Neural cell (in vitro differentiated cells): ENCODE data around the gene COPS8. TPM values are rescaled to one million over a fixed set of nuclear protein-coding genes. Genes with fewer than 3 reads are reported as not detected.

ENCODE experiments used
- H2AFZ ChIP-seq: fragments of 200-600, 300-800 bp; sonication (generic), shearing (Covaris generic); 2 replicates; pipeline ENCODE4 v1.6.0; 2014; ENCODE audit warnings: low read depth, mild to moderate bottlenecking, antibody characterized with exemption, low read length, moderate library complexity
- H3F3A ChIP-seq: fragments of 200-600 bp; shearing (Covaris generic); 2 replicates; pipeline ENCODE4 v1.6.1; 2016; ENCODE audit warnings: mild to moderate bottlenecking, moderate library complexity, mixed read lengths, antibody characterized with exemption, low read length; ENCODE audit not compliant: insufficient read depth, poor library complexity, severe bottlenecking
- H3K27ac ChIP-seq: fragments of 200-600, 300-800 bp; sonication (generic), shearing (Covaris generic); 2 replicates; pipeline ENCODE4 v1.5.1; 2014; ENCODE audit warnings: mild to moderate bottlenecking, low read length, moderate library complexity
- H3K27me3 ChIP-seq: fragments of 300-800, 200-600 bp; sonication (generic), shearing (Covaris generic); 2 replicates; pipeline ENCODE4 v1.6.0; 2014; ENCODE audit warnings: mild to moderate bottlenecking, low read depth, low read length, moderate library complexity; ENCODE audit not compliant: insufficient read depth
- H3K36me3 ChIP-seq: fragments of 300-800, 200-600 bp; sonication (generic), shearing (Covaris generic); 2 replicates; pipeline ENCODE4 v1.5.1; 2014; ENCODE audit warnings: mild to moderate bottlenecking, antibody characterized with exemption, low read length, moderate library complexity; ENCODE audit not compliant: insufficient read depth
- H3K4me2 ChIP-seq: fragments of 300-800, 200-600 bp; sonication (generic), shearing (Covaris generic); 2 replicates; pipeline ENCODE4 v1.6.0; 2014; ENCODE audit warnings: mild to moderate bottlenecking, low read length
- H3K4me3 ChIP-seq: fragments of 300-800, 200-600 bp; sonication (generic), shearing (Covaris generic); 2 replicates; pipeline ENCODE4 v1.5.1; 2014; ENCODE audit warnings: mild to moderate bottlenecking, low read length, moderate library complexity
- H3K79me2 ChIP-seq: fragments of 200-600 bp; shearing (Covaris generic); replicated peaks from 2 replicates; pipeline ENCODE4 v1.6.0; 2014; ENCODE audit warnings: mild to moderate bottlenecking, low read length, moderate library complexity; ENCODE audit not compliant: insufficient read depth
- H3K9ac ChIP-seq: fragments of 300-800, 200-600 bp; sonication (generic), shearing (Covaris generic); 2 replicates; pipeline ENCODE4 v1.6.1; 2016; ENCODE audit warnings: mild to moderate bottlenecking, low read length, mixed read lengths
- H3K9me2 ChIP-seq: fragments of 200-600 bp; shearing (Covaris generic); 2 replicates; pipeline ENCODE4 v1.6.1; 2016; ENCODE audit warnings: mild to moderate bottlenecking, low read length, mixed read lengths; ENCODE audit not compliant: insufficient read depth
- H3K9me3 ChIP-seq: fragments of 200-600, 300-800 bp; sonication (generic), shearing (Covaris generic); 2 replicates; pipeline ENCODE4 v1.6.1; 2016; ENCODE audit warnings: mild to moderate bottlenecking, mixed run types, low read length, moderate library complexity, mixed read lengths
- H4K20me1 ChIP-seq: fragments of 200-600 bp; shearing (Covaris generic); 2 replicates; pipeline ENCODE4 v1.6.1; 2016; ENCODE audit warnings: mild to moderate bottlenecking, mixed run types; ENCODE audit not compliant: insufficient read depth
- EP300 ChIP-seq: fragments of 450-650 bp; conservative IDR thresholded peaks from 2 replicates; pipeline ENCODE4 v1.6.1; 2014; ENCODE audit warnings: antibody characterized with exemption, mild to moderate bottlenecking, moderate library complexity; ENCODE audit not compliant: poor library complexity, severe bottlenecking
- EZH2 ChIP-seq: fragments of 200-600, 300-800 bp; shearing (Covaris generic), sonication (generic); IDR thresholded peaks from 2 replicates; pipeline ENCODE4 v1.6.1; 2014; ENCODE audit warnings: antibody characterized with exemption, low read length, borderline replicate concordance, mild to moderate bottlenecking; ENCODE audit not compliant: insufficient read depth, poor library complexity, severe bottlenecking
- MXI1 ChIP-seq: fragments of 450-650 bp; conservative IDR thresholded peaks from 2 replicates; pipeline ENCODE4 v1.6.1; 2014; ENCODE audit warnings: antibody characterized with exemption, mild to moderate bottlenecking; ENCODE audit not compliant: poor library complexity, severe bottlenecking
- POLR2AphosphoS5 ChIP-seq: IDR thresholded peaks from 2 replicates; pipeline ENCODE4 v1.6.1; 2012
- RAD21 ChIP-seq: fragments of 450-650 bp; conservative IDR thresholded peaks from 2 replicates; pipeline ENCODE4 v1.6.1; 2014; ENCODE audit warnings: antibody characterized with exemption, mild to moderate bottlenecking, moderate library complexity
- REST ChIP-seq: IDR thresholded peaks from 2 replicates; pipeline ENCODE4 v1.6.1; 2012; ENCODE audit warnings: borderline replicate concordance
- SMC3 ChIP-seq: fragments of 450-650 bp; conservative IDR thresholded peaks from 2 replicates; pipeline ENCODE4 v1.6.1; 2014; ENCODE audit warnings: antibody characterized with exemption, mild to moderate bottlenecking, moderate library complexity; ENCODE audit not compliant: poor library complexity
- TAF1 ChIP-seq: IDR thresholded peaks from 2 replicates; pipeline ENCODE4 v1.6.1; 2012; ENCODE audit warnings: low read depth
- polyA plus RNA-seq: library from polyadenylated mRNA; depleted of rRNA; stranded (reverse); fragments of >200 nt; gene quantifications from 2 replicates; pipeline ENCODE4 v1.2.3, GENCODE V29; 2014
- TF ChIP-seq, protein P1 (sequence below): fragments of 450-650 bp; IDR thresholded peaks from 2 replicates; pipeline ENCODE4 v1.5.1; 2014; ENCODE audit warnings: antibody characterized with exemption, mild to moderate bottlenecking, moderate library complexity; ENCODE audit not compliant: poor library complexity, severe bottlenecking

COPS8 gene
- polyA plus RNA-seq, 1 donor from 2014 or later = 269 TPM

DNA sequence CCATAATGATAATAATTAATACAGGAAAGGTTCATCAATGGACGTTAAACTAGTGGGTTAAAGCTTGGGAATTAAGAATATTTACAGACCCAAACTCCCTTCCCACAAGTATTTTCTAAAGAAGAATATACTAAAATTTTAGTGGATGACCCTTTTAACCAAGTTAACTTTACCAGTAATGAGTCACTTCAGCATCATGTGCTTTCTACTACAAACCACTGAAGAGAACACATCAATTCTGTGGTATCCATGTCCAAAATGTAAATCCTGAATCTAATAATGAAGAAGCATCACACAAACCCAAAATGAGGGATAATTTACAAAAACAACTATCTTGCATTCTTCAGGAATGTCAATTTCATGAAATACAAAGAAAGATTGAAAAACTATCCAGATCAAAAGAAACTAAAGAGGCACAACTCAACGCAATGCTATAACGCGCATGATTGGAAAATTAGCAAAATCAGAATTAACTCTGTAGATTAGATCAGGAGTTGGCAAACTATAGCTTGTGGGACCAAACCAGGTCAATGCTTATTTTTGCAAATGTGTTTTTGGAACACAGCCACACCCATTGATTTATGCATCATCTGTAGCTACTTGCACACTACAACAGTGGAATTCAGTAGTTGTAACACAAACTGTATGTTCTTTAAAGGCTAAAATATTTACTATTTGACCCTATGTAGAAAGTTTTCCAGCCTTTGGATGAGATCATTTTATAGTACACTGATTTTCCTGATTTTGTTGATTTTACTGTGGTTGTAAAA, 27.5 kb downstream of the COPS8 start:
- no peaks in the 10 kb centered on the region for H3K79me2 ChIP-seq
- no peaks in the 10 kb centered on the region for H3K9me2 ChIP-seq
- H3K27ac ChIP-seq = no peak overlapping the region
- H2AFZ ChIP-seq = no peak overlapping the region
- H3K9me3 ChIP-seq = no peaks in the 10 kb centered on the region
- TF ChIP-seq EP300 (no peak), POLR2AphosphoS5 (no peak), MXI1 (no peak), REST (no peak), RAD21 (no peak), SMC3 (no peak), EZH2 (no peak), TAF1 (no peak)
- TF ChIP-seq, protein P1, sequence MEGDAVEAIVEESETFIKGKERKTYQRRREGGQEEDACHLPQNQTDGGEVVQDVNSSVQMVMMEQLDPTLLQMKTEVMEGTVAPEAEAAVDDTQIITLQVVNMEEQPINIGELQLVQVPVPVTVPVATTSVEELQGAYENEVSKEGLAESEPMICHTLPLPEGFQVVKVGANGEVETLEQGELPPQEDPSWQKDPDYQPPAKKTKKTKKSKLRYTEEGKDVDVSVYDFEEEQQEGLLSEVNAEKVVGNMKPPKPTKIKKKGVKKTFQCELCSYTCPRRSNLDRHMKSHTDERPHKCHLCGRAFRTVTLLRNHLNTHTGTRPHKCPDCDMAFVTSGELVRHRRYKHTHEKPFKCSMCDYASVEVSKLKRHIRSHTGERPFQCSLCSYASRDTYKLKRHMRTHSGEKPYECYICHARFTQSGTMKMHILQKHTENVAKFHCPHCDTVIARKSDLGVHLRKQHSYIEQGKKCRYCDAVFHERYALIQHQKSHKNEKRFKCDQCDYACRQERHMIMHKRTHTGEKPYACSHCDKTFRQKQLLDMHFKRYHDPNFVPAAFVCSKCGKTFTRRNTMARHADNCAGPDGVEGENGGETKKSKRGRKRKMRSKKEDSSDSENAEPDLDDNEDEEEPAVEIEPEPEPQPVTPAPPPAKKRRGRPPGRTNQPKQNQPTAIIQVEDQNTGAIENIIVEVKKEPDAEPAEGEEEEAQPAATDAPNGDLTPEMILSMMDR = no peak
- no peaks in the 10 kb centered on the region for H3F3A ChIP-seq
- H3K4me3 ChIP-seq = no peak overlapping the region
- H3K36me3 ChIP-seq = no peaks in the 10 kb centered on the region
- H3K4me2 ChIP-seq = no peak overlapping the region
- H3K9ac ChIP-seq = no peak overlapping the region
- no peaks in the 10 kb centered on the region for H4K20me1 ChIP-seq
- H3K27me3 ChIP-seq = no peaks in the 10 kb centered on the region

DNA sequence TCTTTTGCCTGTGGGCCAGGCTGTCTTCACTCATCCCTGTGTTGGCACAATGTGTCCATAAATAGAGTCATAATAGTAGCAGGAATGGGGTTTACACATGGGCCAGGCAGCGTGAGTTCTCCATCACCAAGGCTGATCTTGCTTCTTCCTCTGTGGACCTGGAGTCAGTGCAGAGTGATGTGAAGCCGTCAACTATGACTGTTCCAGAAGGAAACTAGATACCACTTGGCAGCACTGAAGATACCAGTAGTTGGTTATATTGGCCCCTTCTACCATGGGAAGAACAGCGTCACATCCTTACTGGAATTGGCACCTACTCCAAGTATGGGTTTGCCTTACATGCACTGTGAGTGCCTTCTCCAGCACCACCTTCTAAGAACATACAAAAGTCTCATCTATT, 30.2 kb downstream of the COPS8 start:
- Histone ChIP-seq H3K27ac (no peak overlapping the region), H2AFZ (no peak overlapping the region), H3K9me2 (no peaks in the 10 kb centered on the region), H3K79me2 (no peaks in the 10 kb centered on the region), H3K9ac (no peak overlapping the region), H3K36me3 (no peaks in the 10 kb centered on the region), H3K9me3 (no peaks in the 10 kb centered on the region), H3K27me3 (no peaks in the 10 kb centered on the region), H4K20me1 (no peaks in the 10 kb centered on the region), H3K4me3 (no peak overlapping the region), H3K4me2 (no peak overlapping the region), H3F3A (no peaks in the 10 kb centered on the region)
- no peak for TF ChIP-seq EP300
- no peak for TF ChIP-seq TAF1
- TF ChIP-seq REST = no peak
- no peak for TF ChIP-seq POLR2AphosphoS5
- TF ChIP-seq RAD21 = no peak
- no peak for TF ChIP-seq SMC3
- TF ChIP-seq, protein P1 = no peak
- TF ChIP-seq MXI1 = no peak
- no peak for TF ChIP-seq EZH2
